NCI-H82 treated with DMSO at 0.1 percent for 48 hours (cell line): ENCODE measurements around the gene CAPN2.

Source experiments
- DNase-seq: peaks from one replicate; lab custom pipeline; 2025; ENCODE audit not compliant: unreplicated experiment; lab: John Stamatoyannopoulos, UW

CAPN2 gene

GRCh38 chr1:223824712-223825111 lies 112.4 kb downstream of the CAPN2 start:
- no peak for DNase-seq
